HG03460 (cell line): Measurements from ENCODE around the gene IVNS1ABP.
A peak's percentile ranks its signal among the peaks of the same experiment; 100 is the strongest.
"Not testable (repeated sequence)": the region's sequence is repeated elsewhere in the genome, so short reads cannot be mapped to it uniquely, and the experiment has no call there.

Experiments used
- ATAC-seq: cut with Tn5 transposase; IDR thresholded peaks from one replicate; pipeline ENCODE4 v1.9.1; 2021; ENCODE audit not compliant: unreplicated experiment

Gene IVNS1ABP

DNA sequence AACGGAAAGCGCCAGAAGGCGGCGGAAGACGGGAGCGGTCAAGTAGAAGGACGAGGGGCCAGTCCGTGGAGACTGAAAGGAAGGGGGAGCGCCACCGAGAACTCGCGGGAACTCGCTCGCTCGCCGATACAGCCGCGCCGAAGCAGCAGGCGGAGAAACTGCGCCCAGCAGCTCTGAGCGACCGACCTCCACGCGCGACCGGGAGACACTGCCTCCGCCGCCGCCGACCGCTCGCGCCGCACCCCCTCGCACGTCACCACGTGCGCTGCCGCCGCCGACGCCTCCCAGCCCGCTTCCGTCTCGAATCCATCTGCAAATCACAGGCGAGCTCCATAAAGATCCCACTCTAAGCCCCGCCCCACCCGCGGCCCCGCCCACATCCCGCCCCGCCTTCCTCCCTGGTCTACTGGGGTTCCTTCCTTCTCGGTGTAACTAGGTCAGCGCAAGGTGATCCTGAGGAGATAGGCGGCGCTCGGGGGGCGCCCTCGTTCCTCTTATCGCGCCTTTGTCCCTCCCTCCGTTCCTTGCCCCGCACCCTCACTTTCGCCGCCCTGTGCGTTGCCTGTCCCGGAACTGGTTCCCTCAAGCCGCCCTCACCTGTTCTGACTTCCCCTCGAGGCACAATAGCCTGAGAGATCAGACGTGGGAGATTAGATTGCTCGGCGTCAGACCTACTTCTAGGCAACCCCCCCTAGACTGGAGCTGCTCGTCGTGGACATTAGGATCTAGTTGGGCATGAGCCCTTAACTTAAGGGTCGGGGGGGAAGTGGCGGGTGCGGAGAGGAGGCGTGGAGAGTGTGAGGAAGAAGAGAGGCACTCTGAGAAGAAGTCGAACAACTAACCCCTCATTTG, at the start of gene IVNS1ABP:
IVNS1ABP (minus strand) TSS at position 210 of the 852 bp plus-strand sequence. CDS start 7,750 bp downstream, outside the sequence.
- peak; percentile 72 for ATAC-seq

DNA sequence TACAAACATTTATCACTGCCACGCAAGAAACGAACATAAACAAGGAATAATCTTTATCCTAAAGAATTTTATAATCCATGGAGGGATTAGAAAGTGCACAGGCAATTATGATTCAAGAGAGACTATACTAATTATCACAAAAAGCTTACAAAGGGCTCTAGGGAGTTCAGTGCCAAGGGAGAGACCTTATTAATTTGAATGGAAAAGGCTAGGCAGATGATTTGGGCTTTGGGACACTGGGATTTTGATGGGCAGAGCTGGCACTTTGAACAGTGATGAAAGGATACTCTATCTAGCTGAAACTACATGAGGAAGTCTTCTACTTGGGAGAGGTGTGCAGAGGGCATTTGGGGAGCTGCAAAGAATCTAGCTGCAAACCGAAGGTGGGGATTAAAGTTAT, 48.9 kb upstream of the IVNS1ABP start:
- no peak for ATAC-seq

DNA sequence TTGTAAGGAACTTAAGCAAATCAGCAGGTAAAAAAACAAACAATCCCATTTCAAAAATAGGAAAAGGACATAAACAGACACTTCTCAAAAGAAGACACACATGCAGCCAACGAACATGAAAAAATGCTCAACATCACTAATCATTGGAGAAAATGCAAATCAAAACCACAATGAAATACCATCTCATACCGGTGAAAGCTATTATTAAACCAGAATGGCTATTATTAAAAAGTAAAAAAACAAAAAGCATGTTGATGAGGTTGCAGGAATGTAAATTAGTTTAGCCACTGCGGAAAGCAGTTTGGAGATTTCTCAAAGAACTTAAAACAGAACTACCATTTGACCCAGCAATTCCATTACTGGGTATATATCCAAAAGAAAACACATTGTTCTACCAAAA, 47.5 kb upstream of the IVNS1ABP start:
- ATAC-seq, result not testable (repeated sequence)

- ATAC-seq, result no peak
Measured at GRCh38 chr1:185363205-185363604, 46.2 kb upstream of the IVNS1ABP start.

GRCh38 chr1:185360714-185361113, 43.7 kb upstream of the IVNS1ABP start:
- no peak for ATAC-seq

GRCh38 chr1:185358957-185359356, 41.9 kb upstream of the IVNS1ABP start:
- ATAC-seq, result no peak

DNA sequence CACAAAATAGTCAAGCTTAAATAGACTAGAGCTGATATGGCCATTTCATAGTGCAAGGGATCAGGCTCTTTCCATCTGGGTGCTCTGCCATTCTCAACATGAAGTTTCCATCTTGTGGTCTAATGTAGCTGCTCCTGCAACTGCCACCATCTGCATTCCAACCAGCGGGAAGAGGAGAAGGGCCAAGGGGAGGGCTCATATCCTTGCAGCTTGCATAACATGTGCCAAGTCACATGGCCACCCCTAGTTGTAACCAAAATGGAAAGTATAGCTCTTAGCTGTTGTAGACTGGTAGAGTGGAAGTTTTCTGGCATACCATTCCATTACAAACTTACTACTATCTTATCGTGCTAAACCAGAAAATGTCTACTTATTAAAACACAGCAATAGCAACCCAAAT, 38.9 kb upstream of the IVNS1ABP start:
- no peak for ATAC-seq

GRCh38 chr1:185353124-185353523, 36.1 kb upstream of the IVNS1ABP start:
- ATAC-seq, result no peak

- ATAC-seq, result no peak
Measured at GRCh38 chr1:185351734-185352466, 34.9 kb upstream of the IVNS1ABP start.

DNA sequence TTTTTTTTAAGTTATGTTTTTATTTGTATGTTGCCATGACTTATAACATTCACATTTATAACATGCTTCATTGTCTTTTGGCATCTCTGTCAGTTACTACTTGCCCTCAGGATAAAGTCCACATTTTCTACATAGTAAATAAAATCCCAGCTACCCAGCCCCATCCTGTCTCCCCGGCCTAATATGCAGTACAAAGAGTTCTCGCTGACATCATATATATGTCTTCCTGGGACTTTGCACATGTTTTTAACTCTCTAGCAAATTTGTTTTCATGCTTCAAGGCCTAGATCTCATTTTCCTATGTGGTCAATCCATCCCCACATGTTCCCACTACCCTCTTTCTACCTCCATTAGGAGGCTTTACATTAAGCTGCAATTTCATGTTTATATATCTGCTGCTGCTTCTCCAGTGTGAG, 33.0 kb upstream of the IVNS1ABP start:
- ATAC-seq, result no peak

DNA sequence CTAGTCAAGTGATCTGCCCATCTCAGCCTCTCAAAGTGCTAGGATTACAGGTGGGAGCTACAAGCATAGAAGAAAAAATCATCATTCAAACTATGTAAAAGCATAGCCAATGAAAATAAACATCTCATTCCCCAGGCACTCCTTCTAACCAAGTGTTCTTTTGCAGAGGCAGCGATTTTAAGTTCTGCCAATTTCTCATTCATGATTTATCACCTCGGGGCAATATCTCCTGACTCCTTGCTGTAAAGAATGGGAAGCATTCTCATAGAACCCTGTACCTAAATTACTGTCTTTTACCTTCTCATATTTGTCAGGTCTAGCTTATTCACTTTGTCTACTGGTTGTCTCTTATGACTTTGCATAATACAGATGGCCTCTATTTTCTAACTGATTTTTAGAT, 32.5 kb upstream of the IVNS1ABP start:
- ATAC-seq, result no peak

DNA sequence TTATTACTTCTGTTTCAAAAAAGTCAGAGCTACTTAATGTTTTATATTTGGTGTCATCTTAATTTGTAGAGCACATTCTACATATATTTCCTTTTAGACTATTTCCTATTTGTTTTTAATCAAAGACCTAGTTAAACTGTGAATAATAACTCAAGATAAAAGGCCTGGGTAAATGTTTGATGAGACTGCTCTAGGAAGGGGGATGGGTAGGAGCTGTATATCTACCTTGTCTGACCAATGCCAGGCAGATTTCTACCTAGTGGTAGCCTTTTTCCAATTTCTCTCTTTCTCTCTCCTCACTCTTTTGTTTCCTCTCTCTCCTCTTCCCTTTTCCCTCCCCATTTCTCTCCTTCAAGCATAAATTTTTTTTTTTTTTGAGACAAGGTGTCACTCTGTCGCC, 31.9 kb upstream of the IVNS1ABP start:
- no peak for ATAC-seq

GRCh38 chr1:185348296-185348695, 31.3 kb upstream of the IVNS1ABP start:
- no peak for ATAC-seq

GRCh38 chr1:185345913-185346720, 29.1 kb upstream of the IVNS1ABP start:
- no peak for ATAC-seq

DNA sequence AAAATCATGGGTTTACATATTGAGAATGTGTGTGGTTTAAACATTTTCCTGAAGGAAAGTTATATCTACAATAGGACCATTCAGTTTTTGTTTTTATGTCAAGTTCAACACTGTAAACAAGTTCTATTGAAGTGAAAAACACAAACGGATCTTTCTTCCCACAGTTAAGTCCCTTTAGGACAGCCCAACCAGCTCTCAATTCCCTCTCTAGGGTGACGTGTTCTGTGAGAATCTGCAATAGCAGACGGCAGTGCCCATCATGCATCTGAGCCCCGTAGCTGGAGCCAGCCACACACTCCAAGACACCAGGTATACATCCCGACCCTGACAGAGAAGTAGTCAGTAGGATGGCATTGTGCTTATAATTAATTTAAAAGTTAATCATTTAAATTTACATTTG, 26.3 kb upstream of the IVNS1ABP start:
- no peak for ATAC-seq

DNA sequence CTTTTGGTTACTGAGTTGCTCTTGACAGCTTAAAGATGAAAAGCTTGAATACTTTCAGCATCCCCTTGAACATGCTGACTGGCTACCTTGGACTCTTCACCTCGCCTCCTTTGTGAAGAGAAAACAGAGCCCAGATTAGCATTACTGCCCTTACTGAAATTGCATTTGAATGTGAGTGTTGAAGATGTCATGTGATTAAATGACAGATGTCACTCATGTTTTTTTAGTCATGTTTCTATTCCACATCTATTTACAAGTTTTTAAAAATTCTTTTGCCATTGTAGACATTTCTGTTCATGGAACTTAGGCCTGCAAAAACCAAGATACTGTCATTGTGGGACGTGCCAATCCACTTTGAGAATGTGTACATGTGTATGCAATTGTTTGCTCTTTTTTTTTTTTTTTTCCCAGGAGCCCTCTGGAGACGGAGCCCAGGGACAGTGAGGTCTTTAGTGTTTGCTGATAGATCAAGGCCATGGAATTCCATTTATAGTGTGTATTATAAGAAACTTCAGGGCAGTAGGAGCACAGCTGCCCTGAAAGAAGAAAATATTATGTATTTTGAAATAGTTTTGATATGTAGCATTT, 25.7 kb upstream of the IVNS1ABP start:
- ATAC-seq, result no peak

GRCh38 chr1:185342017-185342416, 25.0 kb upstream of the IVNS1ABP start:
- no peak for ATAC-seq

DNA sequence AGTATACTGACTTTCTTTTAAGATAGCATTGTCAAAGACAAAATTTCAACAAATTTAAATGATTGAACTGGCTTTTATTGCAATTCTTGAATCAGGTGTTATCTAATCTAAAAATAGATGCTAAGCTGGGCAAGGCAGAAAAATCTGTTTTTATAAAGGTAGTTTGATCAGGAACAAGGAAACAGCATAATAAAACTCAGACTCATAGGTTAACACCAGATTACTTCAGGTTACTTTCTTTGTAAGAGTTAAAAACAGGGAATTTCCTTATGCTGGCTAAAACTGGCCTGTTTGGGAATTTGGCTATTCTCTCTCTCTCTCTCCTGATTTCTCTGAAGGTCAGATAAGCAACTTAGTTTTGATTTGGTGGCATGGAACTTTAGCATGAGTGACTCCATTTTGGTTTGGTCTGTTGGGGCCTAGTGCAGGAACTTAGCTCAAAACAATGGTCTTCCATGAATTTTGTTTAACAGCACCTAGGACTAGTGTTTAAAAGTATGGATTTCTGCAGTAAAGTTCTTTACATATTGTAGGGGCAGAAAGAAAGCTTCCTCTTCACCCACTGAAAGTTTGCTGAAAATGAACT, 24.2 kb upstream of the IVNS1ABP start:
- no peak for ATAC-seq

GRCh38 chr1:185338719-185339622, 21.9 kb upstream of the IVNS1ABP start:
- peak; percentile 96 for ATAC-seq

DNA sequence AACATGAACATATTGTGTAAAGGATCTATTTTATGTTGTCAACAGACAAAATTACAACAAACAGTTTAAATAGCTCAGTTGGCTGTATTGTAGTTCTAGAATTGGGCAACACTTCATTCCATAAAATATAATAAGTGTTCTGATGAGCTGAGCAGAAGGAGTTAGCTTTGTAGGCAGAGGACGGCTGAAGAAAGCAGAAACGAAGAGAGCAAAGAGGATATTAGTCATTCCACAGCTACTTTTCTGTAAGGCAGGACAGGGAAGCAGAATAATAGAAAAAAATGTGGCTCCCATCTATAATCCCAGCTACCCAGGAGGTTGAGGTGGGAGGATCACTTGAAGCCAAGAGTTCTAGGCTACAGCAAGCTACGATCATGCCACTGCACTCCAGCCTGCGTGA, 20.2 kb upstream of the IVNS1ABP start:
- ATAC-seq, result no peak
